HL-60 (cell line): ENCODE data around the gene TIAM1.
A peak's percentile ranks its signal among the peaks of the same experiment; 100 is the strongest.

Source experiments
- DNase-seq, 2 experiments: peaks; one replicate each; pipeline ENCODE4 v3.0.0-alpha.2; 2010 to 2020; ENCODE audit warnings: low read depth in 1 of 2, low spot score in 1 of 2
- H3K27ac ChIP-seq: fragments of 250-450 bp; sonication (Bioruptor Pico); replicated peaks from 2 replicates; pipeline ENCODE4 v1.5.1; 2020; ENCODE audit warnings: mild to moderate bottlenecking, moderate library complexity
- H3K27me3 ChIP-seq: fragments of 250-450 bp; sonication (Bioruptor Pico); 2 replicates; pipeline ENCODE4 v1.5.1; 2021; ENCODE audit warnings: mild to moderate bottlenecking, moderate library complexity; ENCODE audit not compliant: insufficient read depth, poor library complexity, severe bottlenecking
- H3K4me3 ChIP-seq: replicated peaks from 2 replicates; pipeline ENCODE4 v1.5.1; 2011; ENCODE audit warnings: mild to moderate bottlenecking, control low read depth, low read length; ENCODE audit not compliant: insufficient read depth
- CTCF ChIP-seq: IDR thresholded peaks from one replicate; pipeline ENCODE4 v1.5.1; 2011; ENCODE audit warnings: low read length, control low read depth, inconsistent platforms; ENCODE audit not compliant: insufficient read depth
- GABPA ChIP-seq: IDR thresholded peaks from 2 replicates; pipeline ENCODE4 v1.6.1; 2012; ENCODE audit warnings: low read depth
- POLR2AphosphoS5 ChIP-seq: IDR thresholded peaks from 2 replicates; pipeline ENCODE4 v1.6.1; 2012; ENCODE audit warnings: low read depth
- REST ChIP-seq: IDR thresholded peaks from 2 replicates; pipeline ENCODE4 v1.6.1; 2012; ENCODE audit warnings: low read depth; ENCODE audit not compliant: insufficient replicate concordance
- SPI1 ChIP-seq: IDR thresholded peaks from 2 replicates; pipeline ENCODE4 v1.6.1; 2012; ENCODE audit warnings: low read depth, mild to moderate bottlenecking, borderline replicate concordance

The TIAM1 gene

GRCh38 chr21:31347435-31348032 lies 3.5 kb upstream of the TIAM1 start:
- peaks cover 15% of the 10 kb centered on the region for H3K27me3 ChIP-seq
- no peak overlapping the region for H3K27ac ChIP-seq
- TF ChIP-seq POLR2AphosphoS5 (no peak), CTCF (no peak), GABPA (no peak), SPI1 (no peak)
- H3K4me3 ChIP-seq: no peak overlapping the region
- no peak for DNase-seq

GRCh38 chr21:31346256-31346821 lies 2.3 kb upstream of the TIAM1 start:
- Histone ChIP-seq H3K4me3 (no peak overlapping the region), H3K27ac (no peak overlapping the region), H3K27me3 (peaks cover 22% of the 10 kb centered on the region)
- no peak for TF ChIP-seq REST
- no peak for DNase-seq

- no peak for DNase-seq
- H3K27ac ChIP-seq: no peak overlapping the region
- H3K4me3 ChIP-seq: no peak overlapping the region
- no peak for TF ChIP-seq GABPA
- peaks cover 22% of the 10 kb centered on the region for H3K27me3 ChIP-seq
Observed at GRCh38 chr21:31345136-31345535, 1.1 kb upstream of the TIAM1 start.

GRCh38 chr21:31343030-31343510 lies 991 bp downstream of the TIAM1 start:
- H3K27me3 ChIP-seq: peaks cover 22% of the 10 kb centered on the region
- H3K4me3 ChIP-seq: no peak overlapping the region
- H3K27ac ChIP-seq: no peak overlapping the region
- TF ChIP-seq REST: no peak
- no peak for TF ChIP-seq GABPA
- TF ChIP-seq SPI1: no peak
- TF ChIP-seq POLR2AphosphoS5: no peak
- no peak for TF ChIP-seq CTCF
- no peak for DNase-seq

- Histone ChIP-seq H3K27me3 (peaks cover 22% of the 10 kb centered on the region), H3K4me3 (no peak overlapping the region), H3K27ac (no peak overlapping the region)
- DNase-seq: no peak
- TF ChIP-seq SPI1: peak; percentile 59; the same call in 1 of the 2 replicates
- TF ChIP-seq GABPA: no peak
- TF ChIP-seq CTCF: no peak
- TF ChIP-seq POLR2AphosphoS5: no peak
- no peak for TF ChIP-seq REST
Observed at GRCh38 chr21:31342348-31342747, 1.7 kb downstream of the TIAM1 start.
